Measurements from ENCODE around the gene KCNJ1.
A peak's percentile ranks its signal among the peaks of the same experiment; 100 is the strongest.

The KCNJ1 gene

GRCh38 chr11:128862406-128862805 lies 4.7 kb downstream of the KCNJ1 start:
- no peak overlapping the region for H3K4me3 ChIP-seq (ENCODE audit: low read length)
- no peak for TF ChIP-seq CTCF (IDR thresholded peaks at IDR 0.05; ENCODE audit: insufficient read depth, low read depth, low read length, missing control alignments)
- no peak for DNase-seq (ENCODE audit: low read depth)

GRCh38 chr11:128860571-128861361 lies 6.3 kb downstream of the KCNJ1 start:
- DNase-seq (ENCODE audit: low read depth): no peak

GRCh38 chr11:128859563-128860441 lies 7.3 kb downstream of the KCNJ1 start:
- DNase-seq (ENCODE audit: low read depth): peak; percentile 75
- peak; percentile 76 for TF ChIP-seq CTCF (IDR thresholded peaks at IDR 0.05; ENCODE audit: insufficient read depth, low read depth, low read length, missing control alignments)
- no peak overlapping the region for H3K4me3 ChIP-seq (ENCODE audit: low read length)

More at GRCh38 chr11:128860571-128861361, 6.3 kb downstream of the KCNJ1 start:
- no peak overlapping the region for H3K4me3 ChIP-seq (ENCODE audit: low read length)
- no peak for TF ChIP-seq CTCF (IDR thresholded peaks at IDR 0.05; ENCODE audit: insufficient read depth, low read depth, low read length, missing control alignments)

GRCh38 chr11:128857341-128857740 lies 9.8 kb downstream of the KCNJ1 start:
- no peak for DNase-seq (ENCODE audit: low read depth)
- TF ChIP-seq CTCF (IDR thresholded peaks at IDR 0.05; ENCODE audit: insufficient read depth, low read depth, low read length, missing control alignments): no peak
- no peak overlapping the region for H3K4me3 ChIP-seq (ENCODE audit: low read length)

- no peak for DNase-seq (ENCODE audit: low read depth)
- no peak overlapping the region for H3K4me3 ChIP-seq (ENCODE audit: low read length)
- TF ChIP-seq CTCF (IDR thresholded peaks at IDR 0.05; ENCODE audit: insufficient read depth, low read depth, low read length, missing control alignments): no peak
Observed at GRCh38 chr11:128856241-128856640, 10.9 kb downstream of the KCNJ1 start.

GRCh38 chr11:128854841-128855240 lies 12.3 kb downstream of the KCNJ1 start:
- DNase-seq (ENCODE audit: low read depth): no peak
- H3K4me3 ChIP-seq (ENCODE audit: low read length): no peak overlapping the region
- no peak for TF ChIP-seq CTCF (IDR thresholded peaks at IDR 0.05; ENCODE audit: insufficient read depth, low read depth, low read length, missing control alignments)

All from epithelial cell of esophagus (primary cell).